Measurements from ENCODE around the gene BCAS3.

- TF ChIP-seq, protein P1, sequence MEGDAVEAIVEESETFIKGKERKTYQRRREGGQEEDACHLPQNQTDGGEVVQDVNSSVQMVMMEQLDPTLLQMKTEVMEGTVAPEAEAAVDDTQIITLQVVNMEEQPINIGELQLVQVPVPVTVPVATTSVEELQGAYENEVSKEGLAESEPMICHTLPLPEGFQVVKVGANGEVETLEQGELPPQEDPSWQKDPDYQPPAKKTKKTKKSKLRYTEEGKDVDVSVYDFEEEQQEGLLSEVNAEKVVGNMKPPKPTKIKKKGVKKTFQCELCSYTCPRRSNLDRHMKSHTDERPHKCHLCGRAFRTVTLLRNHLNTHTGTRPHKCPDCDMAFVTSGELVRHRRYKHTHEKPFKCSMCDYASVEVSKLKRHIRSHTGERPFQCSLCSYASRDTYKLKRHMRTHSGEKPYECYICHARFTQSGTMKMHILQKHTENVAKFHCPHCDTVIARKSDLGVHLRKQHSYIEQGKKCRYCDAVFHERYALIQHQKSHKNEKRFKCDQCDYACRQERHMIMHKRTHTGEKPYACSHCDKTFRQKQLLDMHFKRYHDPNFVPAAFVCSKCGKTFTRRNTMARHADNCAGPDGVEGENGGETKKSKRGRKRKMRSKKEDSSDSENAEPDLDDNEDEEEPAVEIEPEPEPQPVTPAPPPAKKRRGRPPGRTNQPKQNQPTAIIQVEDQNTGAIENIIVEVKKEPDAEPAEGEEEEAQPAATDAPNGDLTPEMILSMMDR (IDR thresholded peaks at IDR 0.05; ENCODE audit: low read length), result no peak
- TF ChIP-seq EZH2 (IDR thresholded peaks at IDR 0.05; ENCODE audit: borderline replicate concordance, low read length), result no peak
Measured at GRCh38 chr17:60863892-60864707, 186.4 kb downstream of the BCAS3 start.

Measured in OCI-LY1 (cell line).